GM18951 (cell line): ENCODE data around the gene RPL18.
A peak's percentile ranks its signal among the peaks of the same experiment; 100 is the strongest.

Source experiments
- POLR2A ChIP-seq: IDR thresholded peaks from 4 replicates; pipeline ENCODE4 v1.6.1; 2011; ENCODE audit warnings: mild to moderate bottlenecking; ENCODE audit not compliant: insufficient read length, insufficient read depth; ENCODE audit errors: extremely low read depth
- in situ Hi-C: fragments of 300-500 bp; cut with MboI; formaldehyde crosslinking; loops from one replicate; pipeline ENCODE4 v1.12.0; 2022; ENCODE audit warnings: low sequenced_read_pairs, mixed read lengths, inconsistent platforms; ENCODE audit not compliant: unreplicated experiment

RPL18 gene

DNA sequence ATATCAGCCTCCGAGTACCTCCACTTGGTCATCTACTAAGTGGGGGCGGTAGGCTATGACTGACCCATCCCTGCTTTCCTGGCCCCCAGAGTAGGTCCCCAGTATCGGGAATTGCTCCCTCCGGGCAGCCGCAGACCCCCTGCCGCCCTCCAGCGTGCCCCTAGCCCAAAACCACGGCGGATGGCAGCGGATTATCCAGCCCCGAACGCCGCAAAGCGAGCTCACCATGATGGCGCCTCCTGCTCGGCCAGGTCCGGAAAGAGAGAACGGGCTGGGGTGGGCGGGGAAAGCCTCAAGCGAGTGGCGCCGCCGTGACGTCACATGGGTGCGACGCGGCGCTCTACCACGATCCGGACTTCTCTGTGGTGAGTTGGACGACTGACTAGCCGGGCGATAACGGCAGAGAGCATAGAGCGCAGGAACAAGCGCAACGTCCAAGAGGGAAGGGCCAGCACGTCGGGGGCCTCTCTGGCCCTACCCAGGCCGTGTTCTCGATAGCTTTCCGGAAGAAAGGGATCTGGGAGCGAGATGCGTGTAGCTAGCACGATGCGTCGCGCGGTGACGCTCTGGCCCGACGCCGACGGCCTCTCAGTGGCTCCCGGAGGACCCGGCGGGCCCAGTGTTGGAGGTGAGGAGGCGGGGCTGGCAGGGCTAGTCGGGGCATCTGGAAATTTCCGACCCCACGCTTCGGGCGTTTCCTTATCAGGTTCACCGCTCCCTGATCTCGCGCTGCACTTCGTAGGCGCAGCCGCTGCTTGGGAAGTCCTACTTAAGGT, at the start of gene RPL18, which contains the start of gene SPHK2:
Gene RPL18, minus strand, starts transcription at position 263 of the 776 bp plus-strand sequence. Its CDS starts 35 bp downstream, at position 228.
Gene SPHK2, plus strand, starts transcription at position 591 of the 776 bp plus-strand sequence. CDS start 1,009 bp downstream, outside the sequence.
- in situ Hi-C loops = no loop called here
- TF ChIP-seq POLR2A = peak; percentile 95

DNA sequence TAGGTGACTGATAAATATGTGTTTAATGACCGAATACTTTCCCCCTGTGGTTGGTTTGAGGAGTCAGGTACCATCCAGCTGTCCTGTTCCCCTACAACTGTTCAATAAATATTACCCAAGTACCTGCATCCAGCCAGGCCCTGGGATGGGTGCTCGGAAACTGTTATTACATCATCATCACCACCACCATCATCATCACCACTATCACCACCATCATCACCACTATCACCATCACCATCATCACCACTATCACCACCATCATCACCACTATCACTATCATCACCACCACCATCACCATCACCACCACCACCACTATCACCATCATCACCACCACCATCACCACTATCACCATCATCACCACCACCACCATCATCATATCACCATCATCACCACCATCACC, 49.8 kb upstream of the RPL18 start:
- in situ Hi-C loops = no loop called here
- TF ChIP-seq POLR2A = no peak

DNA sequence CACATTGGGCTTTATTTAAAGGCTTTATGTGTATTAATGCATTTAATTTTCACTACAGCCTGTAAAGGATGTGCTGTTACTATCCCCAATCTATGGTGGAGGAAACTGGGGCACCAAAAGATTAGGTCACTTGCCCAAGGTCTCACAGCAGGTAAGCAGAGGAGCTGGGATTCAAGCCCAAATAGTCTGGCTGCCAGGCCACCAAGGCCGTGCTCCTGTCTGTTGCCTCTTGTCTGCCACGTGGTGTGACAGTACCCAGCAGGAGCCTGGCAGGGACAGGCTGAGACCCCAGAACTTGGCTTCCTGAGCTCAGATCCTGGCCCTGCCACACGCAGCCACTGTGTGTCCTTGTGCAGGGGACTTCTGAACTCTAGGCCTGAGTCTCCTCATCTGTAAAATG, 49.4 kb upstream of the RPL18 start:
- TF ChIP-seq POLR2A = no peak
- in situ Hi-C loops = no loop called here

DNA sequence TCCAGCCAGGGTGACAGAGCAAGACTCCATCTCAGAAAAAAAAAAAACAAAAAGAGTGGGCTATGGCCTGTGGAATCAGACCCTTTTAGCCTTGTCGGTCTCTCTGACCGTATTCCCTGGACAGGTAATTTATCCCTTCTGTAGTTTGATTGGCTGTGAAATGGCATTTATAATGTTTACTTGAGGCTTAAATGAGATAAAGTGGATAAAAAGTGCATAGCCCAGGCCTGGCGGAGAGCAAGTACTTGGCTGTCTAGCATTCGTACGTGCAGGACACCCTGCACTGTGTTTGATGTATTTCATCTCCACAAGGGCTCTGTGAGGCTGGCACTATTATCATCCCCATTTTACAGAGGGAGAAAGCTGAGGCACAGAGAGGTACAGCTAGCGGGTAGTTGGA, 46.8 kb upstream of the RPL18 start:
- no peak for TF ChIP-seq POLR2A
- in situ Hi-C loops = no loop called here

DNA sequence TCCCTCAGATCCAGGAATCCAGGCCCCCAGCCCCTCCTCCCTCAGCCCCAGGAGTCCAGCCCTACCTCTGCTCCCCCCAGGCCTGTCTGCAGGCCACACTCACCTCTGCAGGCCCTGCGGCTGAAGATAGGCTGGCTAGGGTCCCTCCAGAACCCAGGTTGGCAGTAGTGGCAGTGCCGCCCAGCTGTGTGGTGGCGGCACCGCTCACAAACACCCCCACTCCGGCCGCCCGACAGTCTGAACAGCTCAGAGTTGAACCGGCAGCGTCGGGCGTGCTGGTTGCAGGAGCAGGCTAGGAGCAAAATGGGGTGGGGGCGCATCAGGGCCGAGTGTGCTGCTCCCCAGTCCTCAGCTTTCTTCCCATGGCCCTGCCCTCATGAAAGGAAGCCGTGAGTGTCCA, 45.5 kb upstream of the RPL18 start:
- in situ Hi-C loops = no loop called here
- TF ChIP-seq POLR2A = no peak

DNA sequence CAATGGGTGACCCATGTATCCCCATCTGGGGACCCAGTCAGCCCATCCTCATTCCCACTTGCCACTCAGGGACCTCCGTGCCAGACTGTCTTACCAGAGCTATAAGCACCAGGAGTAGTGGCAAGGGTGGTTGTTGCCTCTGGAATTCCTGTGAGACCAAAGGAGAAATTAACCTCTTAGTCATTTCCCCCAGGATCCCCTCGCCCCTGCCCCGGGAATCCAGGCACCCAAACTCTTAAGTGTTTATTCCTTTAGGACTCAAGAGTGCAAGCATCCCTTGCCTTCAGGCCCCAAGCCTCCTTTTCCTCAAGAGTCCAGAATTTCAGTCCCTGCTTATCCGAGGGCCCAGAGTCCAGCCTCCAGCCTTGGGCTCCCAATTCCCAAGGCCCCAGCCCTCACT, 44.7 kb upstream of the RPL18 start:
- TF ChIP-seq POLR2A = no peak
- in situ Hi-C loops = no loop called here

DNA sequence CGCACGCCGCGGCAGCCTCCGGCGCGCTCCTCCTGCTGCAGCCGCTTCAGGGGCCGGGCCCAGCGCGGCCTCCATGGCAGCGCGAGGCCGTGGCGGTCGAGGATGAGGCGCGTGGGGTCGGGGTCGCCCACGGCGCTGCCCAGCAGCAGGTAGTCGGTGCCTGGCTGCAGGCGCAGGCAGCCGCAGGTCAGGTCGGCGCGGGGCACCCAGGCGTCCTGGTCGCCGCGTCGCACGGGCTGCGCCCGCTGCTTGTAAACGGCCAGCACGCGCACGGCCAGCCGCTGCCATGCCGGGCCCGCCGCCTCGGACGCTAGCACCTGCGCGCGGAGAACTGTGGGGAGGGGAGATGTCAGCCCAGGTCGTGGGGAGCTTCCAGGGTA, 42.7 kb upstream of the RPL18 start:
- in situ Hi-C loops = no loop called here
- no peak for TF ChIP-seq POLR2A

DNA sequence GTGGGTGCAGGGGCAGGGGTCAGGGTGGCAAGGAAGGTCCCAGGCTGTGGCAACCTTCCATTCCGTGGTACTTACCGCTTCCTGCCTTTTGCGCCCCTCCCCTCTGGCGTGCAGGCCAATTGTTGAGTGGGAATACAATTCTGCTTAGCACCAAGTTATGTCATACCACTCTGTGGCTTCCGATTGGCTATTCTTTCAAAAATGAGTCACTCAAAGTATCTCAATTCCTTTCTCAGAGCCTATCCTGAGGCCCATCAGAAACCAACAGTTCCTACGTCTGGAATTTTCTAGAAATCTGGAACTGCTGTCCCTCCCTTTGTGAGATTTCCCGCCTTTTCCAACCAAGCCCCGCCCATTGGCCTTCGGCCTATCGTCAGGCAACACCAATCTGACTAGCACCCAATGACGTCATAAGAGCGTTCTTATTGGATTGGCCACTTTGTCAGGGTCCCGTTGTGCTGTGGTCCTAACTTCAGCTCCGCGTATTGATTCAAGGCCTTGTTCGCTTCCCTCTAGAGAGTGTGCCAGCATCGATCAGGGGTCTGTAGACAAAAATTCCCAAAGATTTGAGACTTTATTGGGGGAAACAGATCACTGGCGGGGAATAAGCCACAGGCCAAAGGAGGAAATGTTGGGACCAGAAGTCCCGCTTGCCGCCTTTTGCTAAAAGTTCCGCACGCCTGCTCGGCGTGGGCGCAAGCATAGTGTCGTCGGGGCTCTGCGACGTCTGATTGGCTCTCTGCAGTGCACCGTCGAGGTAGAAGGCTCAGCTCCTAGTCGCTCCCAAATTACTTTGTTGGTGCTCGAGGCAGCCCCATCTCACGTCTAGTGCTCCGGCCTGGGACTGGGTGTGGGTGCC, 42.1 kb upstream of the RPL18 start:
- in situ Hi-C loops = no loop called here

DNA sequence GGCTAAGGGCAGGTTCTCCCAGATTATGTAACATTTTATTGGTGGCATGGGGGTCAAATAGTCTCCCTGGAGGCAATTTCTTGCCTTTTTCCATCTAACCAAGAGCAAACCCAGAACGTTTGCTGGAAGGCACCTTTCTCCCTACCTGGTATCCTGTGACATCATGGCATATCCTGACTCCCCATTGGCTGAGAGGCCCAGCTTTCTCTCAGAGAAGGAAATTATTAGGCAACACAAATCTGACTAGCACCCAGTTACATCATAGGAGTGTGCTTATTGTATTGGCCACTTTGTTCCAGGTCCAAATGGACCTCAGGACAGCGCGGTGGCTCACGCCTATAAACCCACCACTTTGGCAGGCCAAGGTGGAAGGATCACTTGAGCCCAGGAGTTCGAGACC, 40.8 kb upstream of the RPL18 start:
- in situ Hi-C loops = loop anchor here (10.0 kb wide), 1 partner anchor 325 kb away; no protein-coding TSS in a partner anchor
- no peak for TF ChIP-seq POLR2A

More for the DNA sequence above, 42.1 kb upstream of the RPL18 start:
- TF ChIP-seq POLR2A = peak; percentile 32

DNA sequence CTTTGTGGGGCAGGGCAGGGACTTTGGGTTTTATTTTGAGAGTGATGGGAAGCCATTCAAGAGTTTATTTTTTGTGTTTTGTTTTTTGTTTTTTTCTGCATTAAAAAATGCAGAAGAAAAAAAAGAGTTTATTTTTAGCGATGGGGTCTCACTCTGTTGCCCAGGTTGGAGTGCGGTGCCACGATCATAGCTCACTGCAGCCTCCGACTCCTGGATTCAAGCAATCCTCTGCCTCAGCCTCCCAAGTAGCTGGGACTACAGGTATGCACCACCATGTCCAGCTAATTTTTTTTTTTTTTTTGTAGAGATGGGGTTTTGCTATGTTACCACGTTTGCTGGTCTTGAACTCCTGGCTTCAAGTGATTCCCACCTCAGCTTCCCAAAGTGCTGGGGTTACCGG, 39.5 kb upstream of the RPL18 start:
- in situ Hi-C loops = loop anchor here (10.0 kb wide), 1 partner anchor 326 kb away; no protein-coding TSS in a partner anchor
- TF ChIP-seq POLR2A = no peak

DNA sequence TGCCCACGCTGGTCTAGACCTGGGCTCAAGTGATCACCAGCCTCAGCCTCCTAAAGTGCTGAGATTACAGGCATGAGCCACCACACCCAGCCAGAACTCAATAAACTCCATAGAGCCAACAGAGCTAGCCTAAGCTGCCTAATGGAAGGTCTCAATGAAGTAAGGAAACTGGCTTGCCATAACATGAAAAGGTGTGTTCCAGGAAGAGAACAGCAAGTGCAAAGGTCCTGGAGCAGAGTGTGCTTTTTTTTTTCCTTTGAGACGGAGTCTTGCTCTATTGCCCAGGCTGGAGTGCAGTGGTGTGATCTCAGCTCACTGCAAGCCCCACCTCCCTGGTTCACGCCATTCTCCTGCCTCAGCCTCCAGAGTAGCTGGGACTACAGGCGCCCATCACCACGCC, 38.9 kb upstream of the RPL18 start:
- in situ Hi-C loops = loop anchor here (10.0 kb wide), 1 partner anchor 327 kb away; no protein-coding TSS in a partner anchor

DNA sequence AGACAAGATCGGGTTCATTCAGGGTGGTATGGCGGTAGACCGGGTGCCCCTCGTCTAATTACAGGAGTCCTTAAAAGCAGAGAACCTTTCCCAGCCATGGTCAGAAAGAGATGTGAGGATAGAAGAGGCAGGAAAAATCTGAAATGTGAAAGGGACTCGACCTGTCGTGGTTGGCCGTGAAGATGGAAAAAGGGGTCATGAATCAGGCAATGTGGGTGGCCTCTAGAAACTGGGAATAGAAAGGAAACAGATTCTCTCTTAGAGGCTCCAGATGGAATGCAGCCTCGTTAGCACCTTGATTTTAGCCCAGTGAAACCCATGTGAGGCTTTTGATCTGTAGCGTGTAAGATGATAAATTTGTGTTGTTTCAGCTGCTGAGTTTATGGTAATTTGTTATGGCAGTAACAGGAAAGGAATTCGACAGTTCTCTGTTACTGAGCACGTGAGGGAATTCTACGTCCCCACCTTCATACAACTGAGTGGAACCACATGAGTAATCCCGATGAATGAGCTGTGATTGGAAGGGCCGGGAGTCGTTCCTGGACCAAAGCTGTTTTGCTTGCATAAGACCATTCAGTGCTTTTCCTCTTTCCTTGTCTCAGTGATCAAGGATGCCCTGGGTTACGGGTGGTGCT, 38.0 kb upstream of the RPL18 start:
- no peak for TF ChIP-seq POLR2A
- in situ Hi-C loops = loop anchor here (10.0 kb wide), 1 partner anchor 328 kb away; no protein-coding TSS in a partner anchor
